Measurements from ENCODE around the gene AP4S1. TPM values are rescaled to one million over a fixed set of nuclear protein-coding genes. Genes with fewer than 3 reads are reported as not detected.

Gene AP4S1
- total and polyA plus RNA-seq, 2 of the 8 experiments (the other 6 are each of a cell fraction or from before 2014, with no cell fraction given), result 2.8 to 9.9 TPM

DNA sequence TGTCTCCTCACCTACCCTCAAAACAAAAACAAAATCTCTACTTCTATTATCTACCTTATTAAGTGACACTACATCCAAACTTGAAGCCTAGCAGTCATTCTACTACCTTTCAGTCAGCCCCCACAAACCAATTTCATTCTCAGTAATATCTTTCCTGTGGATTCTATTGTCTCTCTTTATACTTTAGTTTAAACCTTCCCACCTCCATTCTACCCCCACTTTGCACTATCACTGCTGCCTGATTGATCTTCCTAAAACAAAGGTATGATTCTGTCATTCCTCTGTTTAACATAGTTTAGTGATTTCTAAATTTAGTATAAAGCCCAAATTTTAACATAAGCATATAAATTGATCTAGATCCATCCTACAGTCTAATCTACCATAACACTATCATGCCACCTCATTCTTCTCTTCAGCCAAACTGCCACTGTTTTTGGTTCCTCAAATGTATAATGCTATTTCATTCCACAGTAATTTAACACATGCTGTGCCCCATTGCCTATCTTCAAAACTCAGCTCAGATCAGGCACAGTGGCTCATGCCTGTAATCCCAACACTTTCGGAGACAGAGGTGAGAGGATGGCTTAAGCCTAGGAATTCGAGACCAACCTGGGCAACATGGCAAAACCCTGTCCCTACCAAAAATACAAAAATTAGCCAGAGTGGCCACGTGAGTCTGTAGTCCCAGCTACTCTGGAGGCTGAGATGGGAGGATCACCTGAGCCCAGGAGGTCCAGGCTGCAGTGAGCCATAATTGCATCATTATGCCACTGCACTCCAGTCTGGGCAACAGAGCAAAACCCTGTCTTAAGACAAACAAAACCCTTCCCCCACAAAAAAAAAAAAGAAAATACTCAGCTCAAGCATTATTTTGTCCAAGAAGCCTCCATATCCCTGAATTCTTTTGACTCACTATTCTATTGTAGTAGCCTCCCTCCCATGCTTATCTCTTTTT is 3.8 kb downstream of the AP4S1 start:
- Histone ChIP-seq H2BK5ac (ENCODE audit: low read depth, low read length) (no peak overlapping the region), H3K14ac (ENCODE audit: insufficient read length) (no peak overlapping the region), H3K79me1 (ENCODE audit: low read depth, low read length) (peaks cover 2% of the 10 kb centered on the region; the same call in 1 of the 2 replicates), H2BK120ac (replicated peaks; ENCODE audit: low read depth, low read length) (no peak overlapping the region), H3K4ac (replicated peaks; ENCODE audit: insufficient read length, low read depth, low read length) (no peak overlapping the region), H3K79me2 (ENCODE audit: control insufficient read depth in 1 of 2, insufficient read depth in 2 of 2, low read length in 2 of 2) (peaks cover 10 to 49% of the 10 kb centered on the region in 2 experiments), H4K20me1 (replicated peaks in 1 of 2; ENCODE audit: control insufficient read depth in 1 of 2, insufficient read depth in 2 of 2, low read length in 2 of 2) (peaks cover 0 to 2% of the 10 kb centered on the region in 2 experiments), H2AFZ (ENCODE audit: low read length) (no peak overlapping the region), H4K91ac (replicated peaks; ENCODE audit: insufficient read length, low read length) (no peak overlapping the region), H3K23me2 (ENCODE audit: low read depth, low read length) (peaks cover 8% of the 10 kb centered on the region), H3K4me1 (replicated peaks in 1 of 4; ENCODE audit: control insufficient read depth in 3 of 4, insufficient read depth in 4 of 4, low read length in 3 of 4) (peaks cover 0 to 2% (median 0%) of the 10 kb centered on the region in 4 experiments; a peak in 2 of 7 replicates), H3K4me2 (ENCODE audit: insufficient read depth in 1 of 2, low read depth in 2 of 2, low read length in 2 of 2) (no peak overlapping the region), H3K56ac (replicated peaks; ENCODE audit: insufficient read length, low read depth, low read length) (no peak overlapping the region), H3K27me3 (replicated peaks in 1 of 4; ENCODE audit: control insufficient read depth in 3 of 4, extremely low read depth in 1 of 4, insufficient read depth in 3 of 4, low read length in 3 of 4) (no peaks in the 10 kb centered on the region), H3K36me3 (ENCODE audit: control insufficient read depth in 2 of 4, insufficient read depth in 4 of 4, low read length in 3 of 4) (no peaks in the 10 kb centered on the region), H2BK12ac (ENCODE audit: low read depth, low read length) (no peak overlapping the region), H4K5ac (ENCODE audit: insufficient read length, low read depth, low read length) (no peak overlapping the region), H2AK5ac (ENCODE audit: low read depth, low read length) (no peak overlapping the region), H3K4me3 (ENCODE audit: extremely low read depth in 1 of 4, insufficient read depth in 2 of 4, low read depth in 3 of 4, low read length in 4 of 4) (no peak overlapping the region), H3K18ac (ENCODE audit: extremely low read depth, low read length) (no peak overlapping the region), H2BK15ac (ENCODE audit: low read length) (no peak overlapping the region; the same call in 1 of the 2 replicates), H3K27ac (ENCODE audit: low read depth, low read length) (no peak overlapping the region), H4K8ac (ENCODE audit: extremely low read depth, insufficient read depth, low read length) (no peak overlapping the region), H3K23ac (ENCODE audit: insufficient read length) (no peak overlapping the region), H2BK20ac (ENCODE audit: low read length) (no peak overlapping the region), H3K9ac (replicated peaks in 1 of 4; ENCODE audit: extremely low read depth in 1 of 4, low read depth in 3 of 4, low read length in 3 of 4) (no peak overlapping the region), H3K9me3 (ENCODE audit: insufficient read depth in 2 of 2, low read depth in 1 of 2, low read length in 1 of 2) (no peaks in the 10 kb centered on the region)
- WGBS, 2 experiments (ENCODE audit: extremely low coverage in 1 of 2, insufficient coverage in 1 of 2, insufficient read length in 1 of 2, insufficient replicate concordance in 2 of 2, low coverage in 1 of 2, low lambda C conversion rate in 2 of 2, missing lambda C conversion rate in 1 of 2), result 85% methylated on average over 3 of the region's 3 CpGs; no CpG with 5 or more reads in 1 of the 2 experiments
- DNase-seq (ENCODE audit: low read depth in 1 of 2, low spot score in 2 of 2) (no peak), FAIRE-seq (no peak)
- CTCF ChIA-PET (ENCODE audit: partially characterized antibody), result interaction anchor here (0.6 to 1.5 kb wide), 6 partner anchors 9 to 226 kb away, joined by 3 to 7 read pairs (median 4); no protein-coding TSS in a partner anchor
- POLR2A ChIA-PET (ENCODE audit: partially characterized antibody), result interaction anchor here (0.6 kb wide), 1 partner anchor 930 kb away, joined by 3 read pairs; no protein-coding TSS in a partner anchor
- no peak for TF ChIP-seq SUZ12 (IDR thresholded peaks at IDR 0.05; ENCODE audit: low read length)
- TF ChIP-seq RFX5 (IDR thresholded peaks at IDR 0.05; ENCODE audit: borderline replicate concordance, low read depth, low read length), result no peak
- TF ChIP-seq, protein P1, sequence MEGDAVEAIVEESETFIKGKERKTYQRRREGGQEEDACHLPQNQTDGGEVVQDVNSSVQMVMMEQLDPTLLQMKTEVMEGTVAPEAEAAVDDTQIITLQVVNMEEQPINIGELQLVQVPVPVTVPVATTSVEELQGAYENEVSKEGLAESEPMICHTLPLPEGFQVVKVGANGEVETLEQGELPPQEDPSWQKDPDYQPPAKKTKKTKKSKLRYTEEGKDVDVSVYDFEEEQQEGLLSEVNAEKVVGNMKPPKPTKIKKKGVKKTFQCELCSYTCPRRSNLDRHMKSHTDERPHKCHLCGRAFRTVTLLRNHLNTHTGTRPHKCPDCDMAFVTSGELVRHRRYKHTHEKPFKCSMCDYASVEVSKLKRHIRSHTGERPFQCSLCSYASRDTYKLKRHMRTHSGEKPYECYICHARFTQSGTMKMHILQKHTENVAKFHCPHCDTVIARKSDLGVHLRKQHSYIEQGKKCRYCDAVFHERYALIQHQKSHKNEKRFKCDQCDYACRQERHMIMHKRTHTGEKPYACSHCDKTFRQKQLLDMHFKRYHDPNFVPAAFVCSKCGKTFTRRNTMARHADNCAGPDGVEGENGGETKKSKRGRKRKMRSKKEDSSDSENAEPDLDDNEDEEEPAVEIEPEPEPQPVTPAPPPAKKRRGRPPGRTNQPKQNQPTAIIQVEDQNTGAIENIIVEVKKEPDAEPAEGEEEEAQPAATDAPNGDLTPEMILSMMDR (IDR thresholded peaks at IDR 0.05; ENCODE audit: control extremely low read depth in 1 of 3, insufficient read depth in 1 of 3, low read depth in 1 of 3, low read length in 3 of 3), result no peak
